ENCODE measurements around the gene BRINP1.

BRINP1 gene

GRCh38 chr9:119367683-119368075, 1.6 kb downstream of the BRINP1 start:
- Histone ChIP-seq H3K27ac (replicated peaks) (no peak overlapping the region), H3K4me3 (replicated peaks; ENCODE audit: insufficient read depth, low read length) (no peak overlapping the region), H3K27me3 (ENCODE audit: insufficient read depth, poor library complexity, severe bottlenecking) (no peaks in the 10 kb centered on the region)
- TF ChIP-seq SPI1 (IDR thresholded peaks at IDR 0.05; ENCODE audit: borderline replicate concordance, low read depth) (no peak), POLR2AphosphoS5 (IDR thresholded peaks at IDR 0.05; ENCODE audit: low read depth) (no peak), CTCF (IDR thresholded peaks at IDR 0.05; ENCODE audit: insufficient read depth, low read length) (no peak), GABPA (IDR thresholded peaks at IDR 0.05; ENCODE audit: low read depth) (no peak), REST (IDR thresholded peaks at IDR 0.05; ENCODE audit: insufficient replicate concordance, low read depth) (no peak)
- DNase-seq (ENCODE audit: low read depth in 1 of 2, low spot score in 1 of 2) = no peak

GRCh38 chr9:119366909-119367682, 2.1 kb downstream of the BRINP1 start:
- TF ChIP-seq REST (IDR thresholded peaks at IDR 0.05; ENCODE audit: insufficient replicate concordance, low read depth) = no peak
- no peak for TF ChIP-seq CTCF (IDR thresholded peaks at IDR 0.05; ENCODE audit: insufficient read depth, low read length)
- no peak for TF ChIP-seq POLR2AphosphoS5 (IDR thresholded peaks at IDR 0.05; ENCODE audit: low read depth)
- TF ChIP-seq SPI1 (IDR thresholded peaks at IDR 0.05; ENCODE audit: borderline replicate concordance, low read depth) = no peak
- no peak for TF ChIP-seq GABPA (IDR thresholded peaks at IDR 0.05; ENCODE audit: low read depth)
- no peak for DNase-seq (ENCODE audit: low read depth in 1 of 2, low spot score in 1 of 2)
- H3K27ac ChIP-seq (replicated peaks) = no peak overlapping the region
- H3K4me3 ChIP-seq (replicated peaks; ENCODE audit: insufficient read depth, low read length) = no peak overlapping the region
- H3K27me3 ChIP-seq (ENCODE audit: insufficient read depth, poor library complexity, severe bottlenecking) = no peaks in the 10 kb centered on the region

GRCh38 chr9:119365291-119366027, 3.8 kb downstream of the BRINP1 start:
- Histone ChIP-seq H3K27me3 (ENCODE audit: insufficient read depth, poor library complexity, severe bottlenecking) (no peaks in the 10 kb centered on the region), H3K27ac (replicated peaks) (no peak overlapping the region), H3K4me3 (replicated peaks; ENCODE audit: insufficient read depth, low read length) (no peak overlapping the region)
- TF ChIP-seq REST (IDR thresholded peaks at IDR 0.05; ENCODE audit: insufficient replicate concordance, low read depth) (no peak), SPI1 (IDR thresholded peaks at IDR 0.05; ENCODE audit: borderline replicate concordance, low read depth) (no peak), CTCF (IDR thresholded peaks at IDR 0.05; ENCODE audit: insufficient read depth, low read length) (peak; percentile 18)
- DNase-seq (ENCODE audit: low read depth in 1 of 2, low spot score in 1 of 2) = peak; percentile 4 to 18

Measured in HL-60 (cell line).